ENCODE data around the gene PARP11.

PARP11 gene

GRCh38 chr12:3821441-3821840, 51.8 kb downstream of the PARP11 start:
- Histone ChIP-seq H3K4me2 (ENCODE audit: low read length) (no peak overlapping the region), H3K9ac (ENCODE audit: low read length) (no peak overlapping the region), H3F3A (ENCODE audit: insufficient read depth, low read length) (no peaks in the 10 kb centered on the region), H3K79me2 (ENCODE audit: insufficient read depth, low read length) (no peaks in the 10 kb centered on the region), H4K20me1 (ENCODE audit: insufficient read depth, low read length) (no peaks in the 10 kb centered on the region), H3K36me3 (ENCODE audit: insufficient read depth, low read length) (no peaks in the 10 kb centered on the region), H3K4me3 (ENCODE audit: low read depth, low read length, poor library complexity, severe bottlenecking) (no peak overlapping the region), H3K9me2 (ENCODE audit: low read depth, low read length) (no peaks in the 10 kb centered on the region), H3K27me3 (ENCODE audit: insufficient read depth, low read length) (no peaks in the 10 kb centered on the region), H3K27ac (ENCODE audit: low read depth, low read length, poor library complexity, severe bottlenecking) (no peak overlapping the region), H2AFZ (ENCODE audit: low read length) (no peak overlapping the region), H3K4me1 (ENCODE audit: insufficient read depth, low read length, severe bottlenecking) (peaks cover under 1% of the 10 kb centered on the region), H3K9me3 (ENCODE audit: low read length) (no peaks in the 10 kb centered on the region)
- TF ChIP-seq EZH2 (IDR thresholded peaks at IDR 0.05; ENCODE audit: borderline replicate concordance, low read length) = no peak
- TF ChIP-seq, protein P1, sequence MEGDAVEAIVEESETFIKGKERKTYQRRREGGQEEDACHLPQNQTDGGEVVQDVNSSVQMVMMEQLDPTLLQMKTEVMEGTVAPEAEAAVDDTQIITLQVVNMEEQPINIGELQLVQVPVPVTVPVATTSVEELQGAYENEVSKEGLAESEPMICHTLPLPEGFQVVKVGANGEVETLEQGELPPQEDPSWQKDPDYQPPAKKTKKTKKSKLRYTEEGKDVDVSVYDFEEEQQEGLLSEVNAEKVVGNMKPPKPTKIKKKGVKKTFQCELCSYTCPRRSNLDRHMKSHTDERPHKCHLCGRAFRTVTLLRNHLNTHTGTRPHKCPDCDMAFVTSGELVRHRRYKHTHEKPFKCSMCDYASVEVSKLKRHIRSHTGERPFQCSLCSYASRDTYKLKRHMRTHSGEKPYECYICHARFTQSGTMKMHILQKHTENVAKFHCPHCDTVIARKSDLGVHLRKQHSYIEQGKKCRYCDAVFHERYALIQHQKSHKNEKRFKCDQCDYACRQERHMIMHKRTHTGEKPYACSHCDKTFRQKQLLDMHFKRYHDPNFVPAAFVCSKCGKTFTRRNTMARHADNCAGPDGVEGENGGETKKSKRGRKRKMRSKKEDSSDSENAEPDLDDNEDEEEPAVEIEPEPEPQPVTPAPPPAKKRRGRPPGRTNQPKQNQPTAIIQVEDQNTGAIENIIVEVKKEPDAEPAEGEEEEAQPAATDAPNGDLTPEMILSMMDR (IDR thresholded peaks at IDR 0.05; ENCODE audit: low read length) = no peak

- no peak overlapping the region for H3K4me2 ChIP-seq (ENCODE audit: low read length)
- no peak overlapping the region for H2AFZ ChIP-seq (ENCODE audit: low read length)
- H3K9me3 ChIP-seq (ENCODE audit: low read length) = no peaks in the 10 kb centered on the region
- TF ChIP-seq, protein P1 (IDR thresholded peaks at IDR 0.05; ENCODE audit: low read length) = no peak
- no peak for TF ChIP-seq EZH2 (IDR thresholded peaks at IDR 0.05; ENCODE audit: borderline replicate concordance, low read length)
- no peak overlapping the region for H3K27ac ChIP-seq (ENCODE audit: low read depth, low read length, poor library complexity, severe bottlenecking)
- no peaks in the 10 kb centered on the region for H4K20me1 ChIP-seq (ENCODE audit: insufficient read depth, low read length)
- no peaks in the 10 kb centered on the region for H3F3A ChIP-seq (ENCODE audit: insufficient read depth, low read length)
- no peaks in the 10 kb centered on the region for H3K79me2 ChIP-seq (ENCODE audit: insufficient read depth, low read length)
- no peak overlapping the region for H3K4me3 ChIP-seq (ENCODE audit: low read depth, low read length, poor library complexity, severe bottlenecking)
- H3K9me2 ChIP-seq (ENCODE audit: low read depth, low read length) = no peaks in the 10 kb centered on the region
- no peak overlapping the region for H3K9ac ChIP-seq (ENCODE audit: low read length)
- H3K36me3 ChIP-seq (ENCODE audit: insufficient read depth, low read length) = no peaks in the 10 kb centered on the region
- peaks cover 13% of the 10 kb centered on the region for H3K4me1 ChIP-seq (ENCODE audit: insufficient read depth, low read length, severe bottlenecking)
- H3K27me3 ChIP-seq (ENCODE audit: insufficient read depth, low read length) = no peaks in the 10 kb centered on the region
Measured at GRCh38 chr12:3820122-3820521, 53.1 kb downstream of the PARP11 start.

GRCh38 chr12:3816266-3816665, 56.9 kb downstream of the PARP11 start:
- no peak overlapping the region for H3K4me2 ChIP-seq (ENCODE audit: low read length)

More at GRCh38 chr12:3816266-3816665, 56.9 kb downstream of the PARP11 start:
- H3K36me3 ChIP-seq (ENCODE audit: insufficient read depth, low read length) = no peaks in the 10 kb centered on the region
- no peaks in the 10 kb centered on the region for H3K9me2 ChIP-seq (ENCODE audit: low read depth, low read length)
- no peak overlapping the region for H3K4me3 ChIP-seq (ENCODE audit: low read depth, low read length, poor library complexity, severe bottlenecking)
- no peak overlapping the region for H3K9ac ChIP-seq (ENCODE audit: low read length)
- no peak overlapping the region for H3K27ac ChIP-seq (ENCODE audit: low read depth, low read length, poor library complexity, severe bottlenecking)
- no peaks in the 10 kb centered on the region for H3K79me2 ChIP-seq (ENCODE audit: insufficient read depth, low read length)
- no peak overlapping the region for H2AFZ ChIP-seq (ENCODE audit: low read length)
- H3F3A ChIP-seq (ENCODE audit: insufficient read depth, low read length) = no peaks in the 10 kb centered on the region
- H3K4me1 ChIP-seq (ENCODE audit: insufficient read depth, low read length, severe bottlenecking) = peaks cover 17% of the 10 kb centered on the region
- no peaks in the 10 kb centered on the region for H3K9me3 ChIP-seq (ENCODE audit: low read length)
- TF ChIP-seq, protein P1 (IDR thresholded peaks at IDR 0.05; ENCODE audit: low read length) = no peak
- no peak for TF ChIP-seq EZH2 (IDR thresholded peaks at IDR 0.05; ENCODE audit: borderline replicate concordance, low read length)
- H4K20me1 ChIP-seq (ENCODE audit: insufficient read depth, low read length) = no peaks in the 10 kb centered on the region
- H3K27me3 ChIP-seq (ENCODE audit: insufficient read depth, low read length) = no peaks in the 10 kb centered on the region
